Erythroblast (primary cell): ENCODE data around the gene RBP7.

Experiments
- GATA1 ChIP-seq: IDR thresholded peaks from 2 replicates; pipeline ENCODE4 v1.6.1; 2011; ENCODE audit warnings: low read depth, mild to moderate bottlenecking, control low read depth, low read length, moderate library complexity
- POLR2A ChIP-seq: IDR thresholded peaks from 2 replicates; pipeline ENCODE4 v1.6.1; 2011; ENCODE audit warnings: mild to moderate bottlenecking, low read length

DNA sequence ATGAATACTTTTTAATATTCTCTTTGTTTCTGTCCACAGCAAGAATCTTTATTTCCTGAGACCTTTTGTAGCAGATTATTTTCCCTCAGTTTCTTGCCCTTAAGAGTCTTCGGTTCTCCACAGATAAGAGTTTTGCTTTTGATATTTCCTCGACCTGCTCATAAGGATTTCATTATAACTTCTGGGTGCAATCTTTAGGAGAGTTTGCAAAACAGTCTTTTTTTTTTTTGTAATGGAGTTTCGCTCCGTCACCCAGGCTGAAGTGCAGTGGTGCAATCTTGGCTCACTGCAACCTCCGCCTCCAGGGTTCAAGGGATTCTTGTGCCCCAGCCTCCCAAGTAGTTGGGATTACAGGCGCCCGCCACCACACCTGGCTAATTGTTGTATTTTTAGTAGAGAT is 25.6 kb downstream of the RBP7 start:
- no peak for TF ChIP-seq POLR2A
- TF ChIP-seq GATA1 = no peak
